MM.1S (cell line): ENCODE data around the gene SLC35F1.

ENCODE experiments used
- EZH2 ChIP-seq: fragments of 300-600 bp; sonication (generic); optimal IDR thresholded peaks from 2 replicates; pipeline ENCODE3; 2017; ENCODE audit warnings: low read depth, mild to moderate bottlenecking, antibody characterized with exemption, low read length, mixed read lengths
- EZH2phosphoT487 ChIP-seq: fragments of 300-600 bp; sonication (generic); IDR thresholded peaks from 2 replicates; pipeline ENCODE4 v1.6.1; 2018; ENCODE audit warnings: antibody characterized with exemption, low read length
- TF ChIP-seq, protein P1 (sequence below): fragments of 300-600 bp; sonication (generic); IDR thresholded peaks from 2 replicates; pipeline ENCODE4 v1.5.1; 2016; ENCODE audit warnings: antibody characterized with exemption, low read length, mixed read lengths

DNA sequence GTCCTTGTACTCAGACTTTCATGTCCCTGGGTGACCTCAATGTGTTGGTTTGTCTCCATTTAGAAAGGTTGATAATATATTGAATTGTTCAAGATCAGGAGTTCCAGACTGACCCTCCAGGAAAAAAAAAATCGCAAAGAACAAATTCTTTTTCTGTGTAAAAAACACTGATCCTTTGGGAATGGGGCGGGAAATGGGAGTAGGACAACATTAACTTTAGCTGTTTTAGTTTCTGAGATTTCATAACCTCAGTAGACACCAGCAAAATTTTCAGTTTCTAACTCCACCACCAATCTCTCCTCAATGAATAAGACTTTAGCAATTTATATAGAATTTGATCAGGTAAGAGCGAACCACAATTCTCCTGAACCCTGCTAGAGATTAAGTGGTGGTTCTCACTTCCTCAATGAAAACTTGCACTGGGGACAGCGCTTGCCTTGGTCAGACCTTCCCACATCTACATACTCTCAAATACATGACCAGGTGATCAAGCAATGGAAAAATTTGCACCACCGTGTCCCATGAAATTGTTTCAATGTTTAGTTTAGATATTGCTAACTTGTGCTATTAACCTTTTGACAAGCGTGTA lies 409.8 kb downstream of the SLC35F1 start:
- TF ChIP-seq, protein P1, sequence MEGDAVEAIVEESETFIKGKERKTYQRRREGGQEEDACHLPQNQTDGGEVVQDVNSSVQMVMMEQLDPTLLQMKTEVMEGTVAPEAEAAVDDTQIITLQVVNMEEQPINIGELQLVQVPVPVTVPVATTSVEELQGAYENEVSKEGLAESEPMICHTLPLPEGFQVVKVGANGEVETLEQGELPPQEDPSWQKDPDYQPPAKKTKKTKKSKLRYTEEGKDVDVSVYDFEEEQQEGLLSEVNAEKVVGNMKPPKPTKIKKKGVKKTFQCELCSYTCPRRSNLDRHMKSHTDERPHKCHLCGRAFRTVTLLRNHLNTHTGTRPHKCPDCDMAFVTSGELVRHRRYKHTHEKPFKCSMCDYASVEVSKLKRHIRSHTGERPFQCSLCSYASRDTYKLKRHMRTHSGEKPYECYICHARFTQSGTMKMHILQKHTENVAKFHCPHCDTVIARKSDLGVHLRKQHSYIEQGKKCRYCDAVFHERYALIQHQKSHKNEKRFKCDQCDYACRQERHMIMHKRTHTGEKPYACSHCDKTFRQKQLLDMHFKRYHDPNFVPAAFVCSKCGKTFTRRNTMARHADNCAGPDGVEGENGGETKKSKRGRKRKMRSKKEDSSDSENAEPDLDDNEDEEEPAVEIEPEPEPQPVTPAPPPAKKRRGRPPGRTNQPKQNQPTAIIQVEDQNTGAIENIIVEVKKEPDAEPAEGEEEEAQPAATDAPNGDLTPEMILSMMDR, result no peak
- TF ChIP-seq EZH2phosphoT487 (no peak), EZH2 (no peak)
